GM03348 (cell line): ENCODE measurements around the gene FBN3.

Experiments
- DNase-seq: peaks from one replicate; pipeline ENCODE4 v3.0.0; 2012; ENCODE audit warnings: low spot score

The FBN3 gene

GRCh38 chr19:8148410-8149260 lies 757 bp downstream of the FBN3 start:
- DNase-seq: no peak

- DNase-seq: no peak
These were observed 1.3 kb downstream of the FBN3 start for GRCh38 chr19:8148088-8148409.

GRCh38 chr19:8147582-8147978 lies 1.8 kb downstream of the FBN3 start:
- no peak for DNase-seq

GRCh38 chr19:8146877-8147581 lies 2.4 kb downstream of the FBN3 start:
- no peak for DNase-seq

GRCh38 chr19:8144273-8144995 lies 5.0 kb downstream of the FBN3 start:
- DNase-seq: no peak

- DNase-seq: no peak
These were observed 6.4 kb downstream of the FBN3 start for GRCh38 chr19:8143041-8143440.

- no peak for DNase-seq
These were observed 6.9 kb downstream of the FBN3 start for GRCh38 chr19:8142513-8142900.

- no peak for DNase-seq
These were observed 7.5 kb downstream of the FBN3 start for GRCh38 chr19:8141726-8142512.

GRCh38 chr19:8138201-8138600 lies 11.2 kb downstream of the FBN3 start:
- no peak for DNase-seq

GRCh38 chr19:8137425-8137824 lies 12.0 kb downstream of the FBN3 start:
- no peak for DNase-seq

- no peak for DNase-seq
These were observed 13.3 kb downstream of the FBN3 start for GRCh38 chr19:8135946-8136618.

GRCh38 chr19:8132858-8133458 lies 16.4 kb downstream of the FBN3 start:
- no peak for DNase-seq

GRCh38 chr19:8131517-8131916 lies 17.9 kb downstream of the FBN3 start:
- DNase-seq: no peak

- no peak for DNase-seq
These were observed 20.3 kb downstream of the FBN3 start for GRCh38 chr19:8129061-8129618.

GRCh38 chr19:8128551-8128950 lies 20.8 kb downstream of the FBN3 start:
- no peak for DNase-seq

- DNase-seq: no peak
These were observed 22.1 kb downstream of the FBN3 start for GRCh38 chr19:8127311-8127710.

GRCh38 chr19:8126511-8126910 lies 22.9 kb downstream of the FBN3 start:
- no peak for DNase-seq

GRCh38 chr19:8126008-8126407 lies 23.4 kb downstream of the FBN3 start:
- DNase-seq: no peak

- no peak for DNase-seq
These were observed 25.7 kb downstream of the FBN3 start for GRCh38 chr19:8123683-8124082.

- no peak for DNase-seq
These were observed 28.5 kb downstream of the FBN3 start for GRCh38 chr19:8120636-8121480.
